ENCODE results near the gene DENND4A. TPM values are rescaled to one million over a fixed set of nuclear protein-coding genes. Genes with fewer than 3 reads are reported as not detected.

The DENND4A gene
- total RNA-seq, 4 donors from 2014 or later = 21.6 to 54.0 (median 35.9) TPM

DNA sequence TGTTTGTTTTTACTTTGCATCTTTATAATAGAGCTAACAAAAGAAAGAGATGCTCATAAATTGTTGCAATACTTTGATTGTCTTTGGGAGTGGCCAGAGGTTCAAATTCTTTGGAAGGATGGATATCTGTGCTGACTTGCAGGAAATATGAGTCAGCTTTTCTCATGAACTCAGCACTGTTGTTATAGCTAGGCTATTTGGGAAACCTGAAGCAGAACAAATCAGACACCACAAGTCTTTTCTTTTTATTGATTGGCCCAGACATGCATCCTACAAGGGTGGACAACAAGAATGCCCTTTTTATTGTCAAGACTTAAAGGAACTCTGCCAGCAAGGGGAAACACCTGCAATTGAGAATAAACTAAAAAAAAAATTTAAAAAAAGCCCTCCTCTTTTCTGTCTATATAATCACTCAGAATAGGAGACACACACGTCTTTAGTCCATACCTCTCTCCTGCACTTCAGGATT is 4.6 kb upstream of the DENND4A start:
- H3K36me3 ChIP-seq = no peaks in the 10 kb centered on the region
- TF ChIP-seq CTCF (IDR thresholded peaks at IDR 0.05) = no peak
- no peak for TF ChIP-seq EP300 (IDR thresholded peaks at IDR 0.05)
- TF ChIP-seq POLR2A (IDR thresholded peaks at IDR 0.05) = no peak
- DNase-seq (ENCODE audit: low spot score in 2 of 2) = no peak
- H3K4me3 ChIP-seq = no peak overlapping the region
- no peak overlapping the region for H3K27ac ChIP-seq
- no peaks in the 10 kb centered on the region for H3K27me3 ChIP-seq
- WGBS, 2 donors = 48 to 51% methylated on average over 1 of the region's 1 CpG
- H3K4me1 ChIP-seq = peaks cover 0 to 15% (median 8%) of the 10 kb centered on the region in 4 donors
- H3K9me3 ChIP-seq = no peaks in the 10 kb centered on the region

DNA sequence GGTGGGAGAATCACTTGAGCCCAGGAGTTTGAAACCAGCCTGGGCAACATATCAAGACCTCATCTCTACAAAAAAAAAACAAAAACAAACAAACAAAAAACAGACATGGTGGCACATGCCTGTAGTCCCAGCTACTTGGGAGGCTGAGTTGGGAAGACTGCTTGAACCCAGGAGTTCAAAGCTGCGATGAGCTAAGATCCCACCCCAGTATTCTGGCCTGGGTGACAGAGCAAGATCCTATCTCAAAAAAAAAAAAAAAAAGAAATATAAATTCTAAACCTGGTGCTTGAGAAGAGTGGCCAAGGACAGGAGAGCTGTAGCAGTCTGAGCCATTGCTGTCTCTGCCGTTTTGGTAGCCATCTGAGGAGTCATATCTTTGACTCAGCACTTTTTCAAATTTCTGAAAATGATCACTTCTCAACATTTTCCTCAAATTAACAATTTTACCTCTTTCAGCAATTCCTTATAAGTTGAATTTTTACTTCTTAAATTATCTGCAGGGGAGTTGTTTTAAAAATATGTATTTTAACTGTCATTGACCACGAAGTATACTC is 3.6 kb upstream of the DENND4A start:
- Histone ChIP-seq H3K4me3 (no peak overlapping the region), H3K4me1 (peaks cover 0 to 17% (median 8%) of the 10 kb centered on the region in 4 donors), H3K27me3 (no peaks in the 10 kb centered on the region), H3K36me3 (no peaks in the 10 kb centered on the region), H3K27ac (no peak overlapping the region), H3K9me3 (no peaks in the 10 kb centered on the region)
- TF ChIP-seq CTCF (IDR thresholded peaks at IDR 0.05) = no peak
- TF ChIP-seq POLR2A (IDR thresholded peaks at IDR 0.05) = no peak
- TF ChIP-seq EP300 (IDR thresholded peaks at IDR 0.05) = no peak
- no peak for DNase-seq (ENCODE audit: low spot score in 2 of 2)
- 71 to 72% methylated on average over 3 of the region's 3 CpGs for WGBS, 2 donors

DNA sequence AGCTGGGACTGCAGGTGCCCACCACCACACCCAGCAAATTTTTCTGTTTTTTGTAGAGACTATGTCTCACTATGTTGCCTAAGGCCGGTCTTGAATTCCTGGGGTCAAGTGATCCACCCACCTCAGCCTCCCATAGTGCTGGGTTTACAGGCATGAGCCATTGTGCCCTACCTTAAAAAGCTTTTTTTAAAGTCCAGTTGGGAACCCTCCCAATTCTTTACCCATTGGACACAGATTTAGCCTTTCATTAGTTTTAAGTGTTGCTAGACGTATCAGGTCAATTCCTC is 1.7 kb upstream of the DENND4A start:
- no peak for TF ChIP-seq EP300 (IDR thresholded peaks at IDR 0.05)
- no peak for TF ChIP-seq POLR2A (IDR thresholded peaks at IDR 0.05)
- no peak for TF ChIP-seq CTCF (IDR thresholded peaks at IDR 0.05)
- H3K9me3 ChIP-seq = no peaks in the 10 kb centered on the region
- H3K4me3 ChIP-seq = no peak overlapping the region
- H3K27me3 ChIP-seq = no peaks in the 10 kb centered on the region
- 90% methylated on average over 2 of the region's 2 CpGs for WGBS, 2 donors
- H3K27ac ChIP-seq = no peak overlapping the region
- H3K4me1 ChIP-seq = peaks cover 0 to 35% (median 8%) of the 10 kb centered on the region in 4 donors
- DNase-seq (ENCODE audit: low spot score in 2 of 2) = no peak
- H3K36me3 ChIP-seq = no peaks in the 10 kb centered on the region

- TF ChIP-seq EP300 (IDR thresholded peaks at IDR 0.05) (no peak), CTCF (IDR thresholded peaks at IDR 0.05) (no peak), POLR2A (IDR thresholded peaks at IDR 0.05) (no peak)
- H3K36me3 ChIP-seq = no peaks in the 10 kb centered on the region
- 92 to 94% methylated on average over 13 of the region's 13 CpGs for WGBS, 2 donors
- H3K9me3 ChIP-seq = no peaks in the 10 kb centered on the region
- H3K4me1 ChIP-seq = peaks cover 0 to 35% (median 8%) of the 10 kb centered on the region in 4 donors
- no peaks in the 10 kb centered on the region for H3K27me3 ChIP-seq
- peak overlapping the region; percentile 97 to 100 (median 99) for H3K27ac ChIP-seq
- peak overlapping the region; percentile 79 to 100 (median 99) for H3K4me3 ChIP-seq
- no peak for DNase-seq (ENCODE audit: low spot score in 2 of 2)
Measured at GRCh38 chr15:65792988-65793817, 1.1 kb upstream of the DENND4A start.

Data from tibial nerve (tissue), 4 donors.